KMS-11 (cell line): ENCODE results near the gene SLC30A9.

Source experiments
- H2AFZ ChIP-seq: fragments of 200-600 bp; sonication (generic); 2 replicates; pipeline ENCODE4 v1.6.1; 2016; ENCODE audit warnings: antibody characterized with exemption, mixed run types, low read depth
- H3K27ac ChIP-seq: fragments of 200-600 bp; sonication (generic); 2 replicates; pipeline ENCODE4 v1.6.1; 2016; ENCODE audit warnings: mild to moderate bottlenecking, mixed run types
- H3K27me3 ChIP-seq: fragments of 200-600 bp; sonication (generic); 2 replicates; pipeline ENCODE4 v1.6.1; 2017; ENCODE audit warnings: mild to moderate bottlenecking, low read depth, mixed run types, moderate library complexity; ENCODE audit not compliant: insufficient read depth
- H3K36me3 ChIP-seq: fragments of 200-600 bp; sonication (generic); 2 replicates; pipeline ENCODE4 v1.6.1; 2017; ENCODE audit warnings: mild to moderate bottlenecking, mixed run types; ENCODE audit not compliant: insufficient read depth
- H3K4me1 ChIP-seq: fragments of 200-600 bp; sonication (generic); 2 replicates; pipeline ENCODE4 v1.6.1; 2016; ENCODE audit warnings: mild to moderate bottlenecking, low read depth, mixed run types; ENCODE audit not compliant: poor library complexity, severe bottlenecking
- H3K4me2 ChIP-seq: fragments of 200-600 bp; sonication (generic); 2 replicates; pipeline ENCODE4 v1.7.0; 2016; ENCODE audit warnings: mild to moderate bottlenecking, mixed run types
- H3K4me3 ChIP-seq: fragments of 200-600 bp; sonication (generic); IDR thresholded peaks from 2 replicates; pipeline ENCODE4 v1.6.1; 2017; ENCODE audit warnings: low read depth, low read length, mixed read lengths; ENCODE audit not compliant: insufficient read depth
- H3K79me2 ChIP-seq: fragments of 200-600 bp; sonication (generic); 2 replicates; pipeline ENCODE4 v1.6.1; 2016; ENCODE audit warnings: low read depth, mixed run types; ENCODE audit not compliant: insufficient read depth
- H3K9ac ChIP-seq: fragments of 200-600 bp; sonication (generic); 2 replicates; pipeline ENCODE4 v1.6.1; 2016; ENCODE audit warnings: mild to moderate bottlenecking, mixed run types
- H4K20me1 ChIP-seq: fragments of 200-600 bp; sonication (generic); 2 replicates; pipeline ENCODE4 v1.6.1; 2016; ENCODE audit warnings: mild to moderate bottlenecking, mixed run types; ENCODE audit not compliant: insufficient read depth
- CTCF ChIP-seq: fragments of 200-600 bp; sonication (generic); conservative IDR thresholded peaks from 2 replicates; pipeline ENCODE4 v1.6.1; 2017; ENCODE audit warnings: low read depth, mild to moderate bottlenecking, antibody characterized with exemption, low read length, moderate library complexity, mixed read lengths

SLC30A9 gene

GRCh38 chr4:42104521-42104920 lies 114.2 kb downstream of the SLC30A9 start:
- no peaks in the 10 kb centered on the region for H3K4me1 ChIP-seq
- H3K79me2 ChIP-seq, result no peaks in the 10 kb centered on the region
- TF ChIP-seq CTCF, result no peak
- no peak overlapping the region for H3K4me2 ChIP-seq
- no peak overlapping the region for H2AFZ ChIP-seq
- no peaks in the 10 kb centered on the region for H3K36me3 ChIP-seq
- no peaks in the 10 kb centered on the region for H3K27me3 ChIP-seq
- H3K9ac ChIP-seq, result no peak overlapping the region
- H3K4me3 ChIP-seq, result no peak overlapping the region
- H3K27ac ChIP-seq, result no peak overlapping the region
- H4K20me1 ChIP-seq, result no peaks in the 10 kb centered on the region

- H3K27me3 ChIP-seq, result no peaks in the 10 kb centered on the region
- no peak for TF ChIP-seq CTCF
- H2AFZ ChIP-seq, result no peak overlapping the region
- H3K4me1 ChIP-seq, result no peaks in the 10 kb centered on the region
- H3K9ac ChIP-seq, result no peak overlapping the region
- H3K27ac ChIP-seq, result no peak overlapping the region
- H4K20me1 ChIP-seq, result no peaks in the 10 kb centered on the region
- no peak overlapping the region for H3K4me3 ChIP-seq
- H3K36me3 ChIP-seq, result no peaks in the 10 kb centered on the region
- no peaks in the 10 kb centered on the region for H3K79me2 ChIP-seq
- no peak overlapping the region for H3K4me2 ChIP-seq
Measured at GRCh38 chr4:42112846-42113245, 122.5 kb downstream of the SLC30A9 start.

GRCh38 chr4:42119886-42120285 lies 129.6 kb downstream of the SLC30A9 start:
- no peak for TF ChIP-seq CTCF
- no peak overlapping the region for H3K9ac ChIP-seq
- no peak overlapping the region for H3K4me3 ChIP-seq
- H3K79me2 ChIP-seq, result no peaks in the 10 kb centered on the region
- no peak overlapping the region for H3K4me2 ChIP-seq
- no peaks in the 10 kb centered on the region for H3K4me1 ChIP-seq
- H4K20me1 ChIP-seq, result no peaks in the 10 kb centered on the region
- no peaks in the 10 kb centered on the region for H3K36me3 ChIP-seq
- H3K27ac ChIP-seq, result no peak overlapping the region
- H2AFZ ChIP-seq, result no peak overlapping the region
- H3K27me3 ChIP-seq, result no peaks in the 10 kb centered on the region

GRCh38 chr4:42122237-42122636 lies 131.9 kb downstream of the SLC30A9 start:
- TF ChIP-seq CTCF, result no peak

More at GRCh38 chr4:42122237-42122636, 131.9 kb downstream of the SLC30A9 start:
- Histone ChIP-seq H3K27me3 (no peaks in the 10 kb centered on the region), H3K4me3 (no peak overlapping the region), H3K36me3 (no peaks in the 10 kb centered on the region), H4K20me1 (no peaks in the 10 kb centered on the region), H3K4me1 (no peaks in the 10 kb centered on the region), H3K4me2 (no peak overlapping the region), H3K9ac (no peak overlapping the region), H3K79me2 (no peaks in the 10 kb centered on the region), H3K27ac (no peak overlapping the region), H2AFZ (no peak overlapping the region)
